Right hindlimb (tissue), 1 donor: ENCODE results near the gene ASB18.

Experiments used
- DNase-seq: peaks from one replicate; pipeline ENCODE4 v3.0.0-alpha.2; 2018

ASB18 gene

GRCh38 chr2:236162882-236163470, 101.2 kb downstream of the ASB18 start:
- no peak for DNase-seq

- DNase-seq: no peak
Measured at GRCh38 chr2:236162031-236162845, 102.0 kb downstream of the ASB18 start.

DNA sequence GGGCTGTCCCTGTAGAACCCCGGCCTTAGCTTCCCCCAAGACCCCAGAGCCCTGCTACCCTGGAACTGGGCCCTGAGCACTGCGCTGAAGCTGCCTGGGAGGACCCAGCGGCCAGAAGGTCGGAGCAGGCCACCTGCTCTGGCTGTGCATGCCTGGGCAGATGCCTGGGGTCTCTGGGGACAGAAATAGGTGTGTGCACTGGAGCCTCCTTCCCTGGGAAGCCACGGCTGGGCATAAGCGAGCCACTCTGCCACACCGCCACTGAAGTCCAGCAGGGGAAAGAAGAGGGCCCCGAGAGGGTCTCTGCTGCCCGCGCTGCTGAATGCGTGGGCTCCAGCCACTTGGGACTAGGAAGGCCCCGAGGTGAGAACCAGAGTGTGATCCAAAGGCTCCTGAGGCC, 102.7 kb downstream of the ASB18 start:
- DNase-seq: no peak

GRCh38 chr2:236161082-236161462, 103.1 kb downstream of the ASB18 start:
- DNase-seq: peak; percentile 13

DNA sequence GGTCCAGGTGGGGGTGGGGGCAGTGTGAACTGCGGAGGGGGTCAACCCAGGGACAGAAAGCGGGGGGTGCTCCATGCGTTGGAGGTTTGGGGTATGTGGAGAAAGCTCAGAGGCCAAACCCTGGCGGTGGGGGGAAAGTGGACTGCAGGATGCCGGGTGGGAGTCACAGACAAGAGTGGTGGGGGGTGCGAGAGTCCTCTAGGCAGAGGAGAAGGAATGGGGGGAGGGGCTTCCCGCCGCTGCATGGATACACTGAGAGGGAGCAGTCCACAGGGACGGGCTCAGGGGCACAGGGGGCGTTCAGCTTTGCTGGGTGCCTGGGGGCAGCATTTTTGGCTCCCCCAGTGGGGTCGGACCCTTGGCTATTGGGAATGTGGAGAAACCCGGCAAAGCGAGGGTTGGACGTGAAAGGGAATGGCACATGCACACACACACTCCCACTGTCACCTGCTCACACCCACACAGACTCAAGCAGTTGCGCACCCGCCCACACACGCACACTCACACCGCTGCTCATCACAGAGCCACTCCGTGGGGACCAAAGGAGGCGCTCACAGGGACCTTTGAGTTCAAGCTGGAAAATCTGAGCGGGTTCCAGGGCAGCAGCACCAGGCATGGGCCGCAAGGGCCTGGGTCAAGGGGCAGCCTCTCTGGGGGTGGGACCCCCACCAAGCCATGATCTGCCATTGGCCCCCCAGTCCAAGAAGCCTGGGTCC, 103.7 kb downstream of the ASB18 start:
- no peak for DNase-seq

DNA sequence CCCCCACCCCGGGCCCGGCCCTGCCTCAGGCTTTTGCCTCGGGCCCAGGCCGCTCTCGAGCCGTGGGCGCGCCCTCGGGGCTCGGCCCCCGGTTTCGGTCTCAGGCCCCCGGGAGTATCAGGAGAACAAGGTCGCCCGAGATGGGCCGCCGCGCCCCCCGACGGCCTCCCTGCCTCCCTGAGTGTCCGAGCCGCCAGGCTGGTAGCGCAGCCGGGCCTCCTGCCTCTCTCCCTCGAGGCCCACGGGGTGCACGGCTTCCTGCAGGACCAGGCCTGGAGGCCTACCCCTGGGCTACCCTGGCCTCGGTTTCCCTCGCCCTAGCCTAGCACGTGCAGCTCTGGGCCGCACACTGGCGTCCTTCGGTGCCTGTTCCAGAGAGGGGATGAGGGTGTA, 104.4 kb downstream of the ASB18 start:
- no peak for DNase-seq

DNA sequence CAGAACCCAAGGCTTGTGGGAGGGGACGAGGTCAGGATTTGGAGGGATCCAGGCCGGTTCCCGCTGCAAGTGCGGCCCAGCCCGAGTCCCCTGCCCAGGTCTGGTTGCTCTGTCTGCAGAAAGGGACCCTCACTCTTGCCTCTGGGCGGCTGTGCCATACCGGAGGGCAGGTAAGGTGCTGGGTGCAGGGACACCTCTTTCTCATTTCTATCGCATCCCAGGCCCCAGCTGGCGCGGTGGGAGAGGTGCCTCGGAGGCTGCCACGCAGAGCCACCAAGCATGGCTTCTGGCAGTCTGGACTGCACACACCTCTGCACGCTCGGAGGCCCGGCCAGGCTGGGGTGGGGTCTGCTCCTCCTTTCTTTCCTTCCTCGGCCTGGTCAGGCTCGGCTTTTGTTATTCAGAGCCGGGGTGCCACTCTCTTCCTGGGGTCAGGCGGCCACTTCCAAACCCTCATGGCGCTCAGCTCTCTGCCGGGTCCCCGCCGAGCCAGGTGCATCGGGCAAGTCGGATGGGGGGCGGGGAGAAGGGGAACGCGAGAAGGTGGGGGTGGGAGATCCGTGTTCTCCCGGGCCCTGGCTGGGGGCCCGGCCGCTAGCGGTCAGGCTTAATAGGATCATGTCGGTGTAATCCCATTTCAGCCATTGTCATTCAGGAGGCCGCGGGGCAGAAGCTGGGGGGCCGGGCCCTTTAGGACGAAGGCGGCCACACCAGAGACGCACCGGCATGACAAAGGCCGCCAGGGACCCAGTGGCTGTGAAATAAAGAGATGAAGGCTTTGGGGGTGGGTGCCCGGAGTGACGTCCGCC, 105.0 kb downstream of the ASB18 start:
- no peak for DNase-seq

- DNase-seq: no peak
Measured at GRCh38 chr2:236157815-236158498, 106.2 kb downstream of the ASB18 start.

DNA sequence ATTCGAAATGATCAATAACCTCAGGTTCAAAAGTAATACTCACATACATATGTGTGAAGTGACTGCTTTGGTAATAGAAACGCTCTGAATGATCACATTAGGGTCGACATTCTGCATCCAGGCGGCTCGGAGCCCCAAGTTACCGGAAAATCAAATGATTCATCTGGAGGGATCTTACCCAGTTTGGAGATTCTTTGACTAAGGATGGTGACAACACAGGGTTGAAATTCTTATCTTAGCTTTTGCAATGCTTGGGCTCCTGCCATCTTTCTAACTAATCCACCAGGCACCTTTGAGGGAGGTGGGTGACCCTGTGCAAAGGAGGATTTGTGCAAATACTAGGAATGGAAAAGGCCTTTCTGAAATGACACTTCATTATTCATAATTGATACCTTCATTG, 106.8 kb downstream of the ASB18 start:
- no peak for DNase-seq

- no peak for DNase-seq
Measured at GRCh38 chr2:236156860-236157194, 107.4 kb downstream of the ASB18 start.

DNA sequence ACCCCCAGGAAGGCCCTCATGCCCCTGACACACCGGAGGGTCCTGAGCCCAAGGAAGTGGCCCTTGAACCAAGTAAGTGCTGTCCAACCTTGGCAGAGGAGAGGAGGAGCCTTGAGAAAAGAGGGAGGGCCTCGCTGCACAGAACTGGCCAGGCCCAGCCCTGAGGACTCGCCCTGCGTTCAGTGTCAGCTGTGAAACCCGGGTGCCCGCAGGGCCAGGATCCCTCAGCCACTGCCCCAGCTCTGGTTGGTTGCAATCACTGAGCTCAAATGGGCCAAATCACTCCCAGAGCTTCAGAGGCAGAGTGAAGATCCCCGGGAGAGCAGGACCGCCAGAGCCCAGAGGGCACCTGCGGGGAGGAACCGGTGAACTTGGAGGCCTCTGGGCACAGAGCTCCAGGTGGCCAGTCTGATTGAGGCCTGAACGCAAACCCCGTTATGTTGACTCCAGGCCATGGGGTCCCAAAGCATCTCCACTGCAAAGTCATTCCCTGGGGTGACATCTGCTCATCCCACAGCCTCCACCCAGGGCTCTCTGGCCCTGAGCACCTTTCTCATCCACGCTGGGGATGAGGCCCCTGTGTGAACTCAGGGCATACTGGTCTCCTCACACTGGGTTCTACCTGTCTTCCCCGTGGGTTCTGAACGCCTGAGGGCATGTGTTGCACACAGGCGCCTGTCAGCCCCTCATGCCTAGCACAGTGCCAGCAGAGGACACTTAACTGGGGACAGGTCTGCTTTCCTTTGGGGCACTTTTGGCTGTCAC, 107.9 kb downstream of the ASB18 start:
- no peak for DNase-seq

DNA sequence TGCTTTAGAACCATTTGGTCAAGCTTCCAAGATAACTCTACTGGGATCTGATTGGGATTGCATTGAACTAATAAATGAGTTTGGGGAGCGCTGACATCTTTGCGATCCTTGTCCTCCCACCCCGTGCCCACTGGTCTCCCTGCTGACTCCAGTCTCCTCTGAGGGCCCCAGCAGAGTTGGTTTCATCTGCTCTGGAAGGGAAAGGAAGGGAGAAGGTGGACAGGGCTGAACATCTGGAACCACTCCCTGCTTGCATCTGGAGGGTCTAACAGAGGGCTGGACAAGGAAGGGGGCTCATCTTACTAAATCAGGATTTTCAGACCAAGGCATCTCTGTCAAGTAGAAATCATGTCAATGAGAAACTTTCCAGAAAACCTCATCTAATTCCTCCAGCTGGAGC, 108.8 kb downstream of the ASB18 start:
- DNase-seq: no peak

DNA sequence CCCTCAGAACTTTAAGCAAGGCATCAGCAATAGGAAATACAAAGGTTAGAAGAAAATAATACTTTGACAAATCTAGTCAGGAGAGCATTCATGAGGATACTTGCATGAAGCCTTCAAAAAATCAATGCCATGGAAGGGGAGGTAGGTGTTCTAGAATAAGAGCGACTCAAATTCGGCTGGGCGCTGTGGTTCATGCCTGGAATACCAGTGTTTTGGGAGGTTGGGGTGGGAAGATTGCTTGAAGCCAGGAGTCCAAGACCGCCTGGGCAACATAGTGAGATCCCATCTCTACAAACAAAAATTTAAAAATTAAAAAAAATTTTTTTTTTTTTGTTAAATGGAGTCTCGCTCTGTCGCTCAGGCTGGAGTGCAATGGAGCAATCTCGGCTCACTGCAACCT, 117.8 kb downstream of the ASB18 start:
- DNase-seq: no peak

DNA sequence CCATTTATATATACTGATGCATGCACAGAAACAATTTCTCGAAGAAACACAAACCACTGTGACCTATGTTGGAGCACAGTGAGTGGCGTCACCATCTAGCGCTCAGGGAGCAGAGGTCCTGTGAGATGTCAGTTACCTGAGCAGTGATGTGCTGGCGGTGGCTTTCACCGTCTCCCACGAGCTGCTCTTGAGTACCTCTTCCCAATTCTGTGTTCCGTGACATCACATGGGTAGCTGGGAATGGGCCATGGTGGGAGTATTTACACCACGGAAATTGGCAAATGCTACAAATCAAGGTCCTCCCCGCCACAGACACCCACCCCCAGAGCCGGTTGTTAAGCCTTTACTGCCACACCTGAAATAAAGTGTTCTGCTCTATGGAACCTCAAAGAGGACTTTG, 120.4 kb downstream of the ASB18 start:
- no peak for DNase-seq
